ACC112 (cell line): ENCODE results near the gene RAD1.

Experiments
- H2AFZ ChIP-seq: fragments of 200-600 bp; sonication (generic); one replicate; pipeline ENCODE4 v1.6.0; 2017; ENCODE audit warnings: antibody characterized with exemption, low read length; ENCODE audit not compliant: unreplicated experiment
- H3K27ac ChIP-seq: fragments of 200-600 bp; sonication (generic); 2 replicates; pipeline ENCODE4 v1.5.1; 2014; ENCODE audit warnings: low read depth, mild to moderate bottlenecking, antibody characterized with exemption, low read length, moderate library complexity
- H3K27me3 ChIP-seq: fragments of 200-600 bp; sonication (generic); 2 replicates; pipeline ENCODE4 v1.6.1; 2014; ENCODE audit warnings: mild to moderate bottlenecking, antibody characterized with exemption, low read length, moderate library complexity, mixed read lengths; ENCODE audit not compliant: insufficient read depth
- H3K36me3 ChIP-seq: fragments of 200-600 bp; sonication (generic); 2 replicates; pipeline ENCODE4 v1.6.1; 2016; ENCODE audit warnings: mild to moderate bottlenecking, antibody characterized with exemption, low read length, moderate library complexity, mixed read lengths; ENCODE audit not compliant: insufficient read depth
- H3K4me1 ChIP-seq: fragments of 200-600 bp; sonication (generic); one replicate; pipeline ENCODE4 v1.6.1; 2016; ENCODE audit warnings: low read length, mixed read lengths; ENCODE audit not compliant: insufficient read depth, unreplicated experiment, control insufficient read depth
- H3K4me3 ChIP-seq: fragments of 200-600 bp; sonication (generic); 2 replicates; pipeline ENCODE4 v1.5.1; 2014; ENCODE audit warnings: mild to moderate bottlenecking, low read depth, low read length
- H3K79me2 ChIP-seq: fragments of 200-600 bp; sonication (generic); one replicate; pipeline ENCODE4 v1.6.0; 2016; ENCODE audit warnings: low read length; ENCODE audit not compliant: control insufficient read depth, unreplicated experiment, insufficient read depth

Gene RAD1, protein sequence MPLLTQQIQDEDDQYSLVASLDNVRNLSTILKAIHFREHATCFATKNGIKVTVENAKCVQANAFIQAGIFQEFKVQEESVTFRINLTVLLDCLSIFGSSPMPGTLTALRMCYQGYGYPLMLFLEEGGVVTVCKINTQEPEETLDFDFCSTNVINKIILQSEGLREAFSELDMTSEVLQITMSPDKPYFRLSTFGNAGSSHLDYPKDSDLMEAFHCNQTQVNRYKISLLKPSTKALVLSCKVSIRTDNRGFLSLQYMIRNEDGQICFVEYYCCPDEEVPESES

DNA sequence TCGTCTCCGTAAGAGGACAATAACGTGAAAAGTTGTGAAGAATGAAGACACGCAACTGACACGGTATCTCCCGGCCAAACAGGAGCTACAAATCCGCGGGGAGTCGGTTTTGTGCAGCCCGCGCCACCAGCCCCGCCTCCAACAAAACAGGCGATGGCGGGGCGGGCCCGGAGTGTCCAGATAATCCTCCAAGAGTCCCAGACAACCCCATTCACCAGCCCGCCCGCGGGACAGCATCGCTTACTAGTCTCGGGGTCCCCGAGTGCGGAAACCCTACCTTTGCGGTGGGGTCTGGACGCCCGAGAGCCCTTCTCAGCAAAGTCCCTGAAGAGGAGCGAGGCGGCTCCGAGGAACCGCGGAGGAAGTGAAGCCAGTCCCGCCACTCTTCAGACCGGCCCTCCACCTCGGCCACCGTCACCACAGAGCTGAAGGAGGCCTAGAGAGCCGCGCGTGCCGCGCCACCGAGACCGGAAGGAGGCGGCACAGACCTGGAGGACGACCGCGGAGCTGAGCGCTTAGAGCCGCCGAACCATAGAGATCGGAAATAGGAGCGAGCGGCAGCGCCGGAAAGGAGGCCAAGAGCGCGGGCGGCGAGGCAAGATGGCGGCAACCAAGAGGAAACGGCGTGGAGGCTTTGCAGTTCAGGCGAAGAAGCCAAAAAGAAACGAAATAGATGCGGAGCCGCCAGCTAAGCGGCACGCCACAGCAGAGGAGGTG is at the start of gene RAD1, which contains the start of gene BRIX1:
RAD1 (minus strand) TSS at position 366 of the 717 bp plus-strand sequence. CDS start 612 bp downstream, outside the sequence.
BRIX1 (plus strand) TSS at position 573 of the 717 bp plus-strand sequence; CDS start at position 601, 28 bp downstream.
- H3K27ac ChIP-seq: peak within 1 kb of the TSS; percentile 66
- peaks cover 81% of the 10 kb centered on the region for H3K79me2 ChIP-seq
- H2AFZ ChIP-seq: peak within 1 kb of the TSS; percentile 95
- no peaks in the 10 kb centered on the region for H3K27me3 ChIP-seq
- peaks cover 21% of the 10 kb centered on the region for H3K36me3 ChIP-seq
- H3K4me1 ChIP-seq: peaks cover 14% of the 10 kb centered on the region
- peak within 1 kb of the TSS; percentile 84 for H3K4me3 ChIP-seq

DNA sequence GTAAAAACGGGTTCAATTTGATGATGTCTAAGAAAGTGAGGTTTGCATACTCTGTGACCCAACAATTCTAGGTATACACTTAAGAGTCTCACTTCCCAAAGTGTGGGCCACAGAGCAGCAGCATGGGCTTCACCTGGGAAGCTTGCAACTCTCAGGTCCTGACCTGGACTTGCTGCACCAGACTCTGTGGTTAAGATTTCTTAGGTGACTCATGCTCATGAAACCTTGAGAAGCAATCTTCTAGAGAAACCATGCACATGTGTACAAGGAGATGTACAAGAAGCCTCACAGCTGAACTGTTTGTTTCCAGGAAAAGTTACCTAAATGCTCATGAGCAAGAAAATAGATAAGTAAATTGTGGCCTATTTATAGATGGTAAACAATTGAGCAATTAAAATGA is 44.0 kb upstream of the RAD1 start:
- Histone ChIP-seq H3K4me3 (no peak overlapping the region), H3K27ac (no peak overlapping the region), H3K79me2 (no peaks in the 10 kb centered on the region), H3K36me3 (peaks cover 4% of the 10 kb centered on the region; the same call in 1 of the 2 replicates), H3K4me1 (peaks cover 11% of the 10 kb centered on the region), H3K27me3 (no peaks in the 10 kb centered on the region), H2AFZ (no peak overlapping the region)

DNA sequence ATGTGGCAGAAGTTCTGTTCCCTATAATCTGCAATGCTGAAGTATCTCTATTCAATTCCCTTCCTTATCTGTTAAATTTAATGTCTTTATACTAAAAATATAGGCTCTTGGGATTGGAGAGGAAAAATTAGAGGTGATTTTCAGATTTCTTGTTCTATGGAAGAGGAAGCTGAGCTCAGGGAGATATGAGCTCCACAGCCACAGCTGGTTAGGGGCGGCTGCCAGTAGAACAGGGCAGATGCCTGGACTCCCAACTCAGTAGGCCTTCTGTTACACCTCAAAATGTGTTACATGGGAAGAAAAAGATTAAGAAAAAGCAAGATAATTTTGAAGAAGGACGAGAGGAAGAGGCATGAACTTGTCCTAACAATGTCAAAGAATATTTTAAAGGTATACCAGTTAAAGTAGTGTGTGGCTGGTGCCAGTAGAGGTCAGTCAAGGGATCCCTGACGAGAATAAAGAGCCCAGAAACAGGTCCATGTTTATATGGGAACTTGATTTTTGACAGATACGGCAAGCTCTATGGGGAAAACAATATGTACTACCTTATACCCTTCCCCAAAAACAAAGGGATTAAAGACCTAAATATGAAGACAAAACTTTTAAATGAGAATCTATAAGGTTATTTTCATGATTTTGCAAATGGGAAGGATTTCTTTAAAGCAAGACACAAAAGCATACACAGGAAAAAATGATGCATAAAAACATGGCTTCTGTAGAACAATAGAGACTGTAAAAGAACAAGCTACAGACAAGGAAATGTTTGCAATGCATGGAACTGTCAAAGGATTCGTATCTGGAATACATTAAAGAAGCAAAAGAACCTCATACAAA is 42.8 kb upstream of the RAD1 start:
- Histone ChIP-seq H3K36me3 (peaks cover 4% of the 10 kb centered on the region; the same call in 1 of the 2 replicates), H3K4me3 (no peak overlapping the region), H3K27ac (peak overlapping the region; percentile 22; the same call in 1 of the 2 replicates), H3K4me1 (peaks cover 11% of the 10 kb centered on the region), H2AFZ (no peak overlapping the region), H3K27me3 (no peaks in the 10 kb centered on the region), H3K79me2 (no peaks in the 10 kb centered on the region)

DNA sequence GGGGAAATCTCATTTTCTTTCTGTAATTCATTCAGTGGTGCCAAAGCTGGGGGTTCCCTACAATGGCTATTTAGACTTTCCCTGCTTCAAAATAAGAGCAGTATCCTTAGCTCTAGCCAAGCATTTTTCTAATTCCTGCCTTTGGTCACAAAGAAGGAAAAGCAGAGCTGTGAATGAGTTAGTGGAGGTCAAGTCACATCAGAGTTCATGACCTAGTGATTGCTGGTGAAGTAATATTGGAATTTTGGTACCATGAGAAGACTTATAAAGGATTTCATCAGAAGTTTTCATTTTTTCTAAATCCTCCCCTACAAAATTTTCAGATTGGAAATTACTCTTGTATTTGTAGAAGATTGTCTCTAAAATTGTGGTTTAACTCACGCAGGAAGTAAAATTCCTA is 42.0 kb upstream of the RAD1 start:
- H3K4me3 ChIP-seq: no peak overlapping the region
- H3K4me1 ChIP-seq: peaks cover 11% of the 10 kb centered on the region
- no peak overlapping the region for H3K27ac ChIP-seq
- no peaks in the 10 kb centered on the region for H3K27me3 ChIP-seq
- H3K79me2 ChIP-seq: no peaks in the 10 kb centered on the region
- no peak overlapping the region for H2AFZ ChIP-seq
- H3K36me3 ChIP-seq: peaks cover 4% of the 10 kb centered on the region; the same call in 1 of the 2 replicates

DNA sequence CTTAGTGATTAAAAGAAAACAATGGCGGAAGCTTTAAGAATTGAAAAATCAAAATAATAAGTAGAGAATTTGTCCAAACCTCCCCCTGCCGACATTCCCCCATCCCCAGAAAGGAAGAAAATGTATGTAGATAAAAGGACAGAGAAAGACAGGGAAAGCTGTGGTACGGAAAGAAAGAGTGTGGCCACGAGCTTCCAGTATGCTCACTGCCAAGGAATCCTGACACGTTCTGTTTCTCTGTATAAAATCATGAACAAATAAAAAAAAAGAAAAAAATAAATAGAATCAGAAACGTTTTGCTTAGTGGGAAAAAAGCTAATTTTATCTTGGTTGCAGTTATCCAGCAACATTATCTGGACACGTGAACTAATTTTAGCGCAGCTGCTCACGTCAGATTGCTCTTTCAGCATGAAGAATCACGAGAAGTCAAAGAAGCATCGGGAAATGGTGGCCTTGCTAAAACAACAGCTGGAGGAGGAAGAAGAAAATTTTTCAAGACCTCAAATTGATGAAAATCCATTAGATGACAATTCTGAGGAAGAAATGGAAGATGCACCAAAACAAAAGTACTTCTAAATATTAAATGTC is 29.2 kb upstream of the RAD1 start:
- Histone ChIP-seq H3K27me3 (no peaks in the 10 kb centered on the region), H3K27ac (no peak overlapping the region), H3K79me2 (no peaks in the 10 kb centered on the region), H3K4me3 (no peak overlapping the region), H3K36me3 (peaks cover 12% of the 10 kb centered on the region; the same call in 1 of the 2 replicates), H2AFZ (no peak overlapping the region), H3K4me1 (no peaks in the 10 kb centered on the region)

DNA sequence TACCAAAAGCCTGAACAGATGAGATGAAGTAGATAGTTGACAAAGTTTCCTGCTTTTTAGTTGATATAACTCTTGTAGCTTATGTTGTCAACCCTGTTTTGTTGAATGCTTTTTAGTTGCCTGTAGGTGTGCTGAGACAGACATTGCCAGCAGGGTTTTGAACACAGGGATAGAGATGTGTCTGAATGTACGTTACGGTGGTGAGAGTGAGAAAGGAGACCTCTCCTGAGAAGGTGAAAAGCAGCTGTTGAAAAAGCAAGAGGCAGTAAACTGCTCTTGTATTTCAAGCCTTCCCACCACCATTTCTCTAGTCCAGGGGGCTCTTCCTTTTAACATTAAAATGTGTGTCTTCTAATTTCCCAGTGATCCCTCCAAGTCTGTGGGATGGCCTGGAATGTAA is 28.7 kb upstream of the RAD1 start:
- Histone ChIP-seq H3K27me3 (no peaks in the 10 kb centered on the region), H2AFZ (no peak overlapping the region), H3K4me1 (no peaks in the 10 kb centered on the region), H3K4me3 (no peak overlapping the region), H3K36me3 (peaks cover 13% of the 10 kb centered on the region; the same call in 1 of the 2 replicates), H3K27ac (no peak overlapping the region), H3K79me2 (no peaks in the 10 kb centered on the region)

DNA sequence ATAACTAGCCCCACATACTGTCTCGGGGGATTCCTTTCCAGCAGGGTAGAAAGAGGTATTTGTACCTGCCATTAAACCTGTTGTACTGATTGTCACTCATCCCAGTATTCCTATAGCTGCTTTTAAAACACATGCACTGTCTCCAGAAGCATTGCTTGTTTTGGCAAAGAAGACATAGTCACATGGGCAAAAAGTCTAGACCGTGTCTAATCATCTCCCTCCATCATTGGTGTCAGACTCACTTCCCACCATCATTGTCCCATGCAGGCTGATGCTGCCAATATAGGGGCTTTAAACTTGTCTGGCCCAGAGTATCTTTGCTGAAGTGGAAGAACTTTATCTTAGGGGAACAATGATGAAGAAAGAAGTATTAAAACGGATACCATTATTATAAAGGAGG is 26.6 kb upstream of the RAD1 start:
- H3K4me3 ChIP-seq: no peak overlapping the region
- H3K79me2 ChIP-seq: no peaks in the 10 kb centered on the region
- peaks cover 22% of the 10 kb centered on the region for H3K36me3 ChIP-seq
- no peak overlapping the region for H2AFZ ChIP-seq
- H3K27ac ChIP-seq: no peak overlapping the region
- no peaks in the 10 kb centered on the region for H3K4me1 ChIP-seq
- no peaks in the 10 kb centered on the region for H3K27me3 ChIP-seq

DNA sequence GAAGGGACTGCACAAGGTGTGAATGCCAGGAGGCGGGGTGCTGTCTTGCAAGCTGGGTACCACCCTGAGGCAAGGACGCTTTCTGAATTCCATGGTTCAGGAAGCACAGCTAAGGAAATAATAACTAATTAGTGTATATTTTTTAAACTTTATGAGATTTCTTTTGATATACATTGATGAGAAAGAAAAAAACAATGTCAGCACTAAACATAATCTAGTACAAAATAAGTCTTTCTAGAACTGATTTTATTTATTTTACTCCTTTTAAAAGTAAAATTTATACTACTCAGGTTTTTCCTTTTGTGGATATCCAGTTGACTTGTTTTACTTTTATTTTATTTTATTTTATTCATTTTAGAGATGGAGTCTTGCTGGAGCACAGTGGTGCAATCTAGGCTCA is 17.6 kb upstream of the RAD1 start:
- Histone ChIP-seq H3K36me3 (peaks cover 11% of the 10 kb centered on the region; the same call in 1 of the 2 replicates), H3K79me2 (peaks cover 44% of the 10 kb centered on the region), H3K4me3 (no peak overlapping the region), H2AFZ (no peak overlapping the region), H3K27ac (no peak overlapping the region), H3K27me3 (no peaks in the 10 kb centered on the region), H3K4me1 (peaks cover 5% of the 10 kb centered on the region)

DNA sequence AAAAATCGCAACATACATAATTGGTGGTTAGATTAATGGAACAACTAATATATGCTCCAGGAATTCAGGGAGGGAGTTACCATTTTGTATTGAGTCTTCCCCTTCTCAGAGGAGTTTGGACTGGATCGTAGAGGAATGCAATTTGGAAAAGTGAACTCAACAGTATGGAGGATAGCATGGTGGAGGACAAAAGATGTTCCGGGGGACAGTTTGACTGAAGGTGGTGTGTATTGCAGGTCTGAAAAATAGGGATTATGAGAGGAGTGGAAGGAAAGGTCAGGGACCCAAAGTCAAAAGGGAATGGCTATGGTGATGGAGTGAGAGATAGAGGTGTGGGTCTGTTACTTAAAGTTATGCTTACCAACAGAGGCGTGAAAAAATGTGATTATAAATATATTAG is 15.6 kb upstream of the RAD1 start:
- H3K27ac ChIP-seq: peak overlapping the region; percentile 51
- H3K27me3 ChIP-seq: no peaks in the 10 kb centered on the region
- H3K4me3 ChIP-seq: peak overlapping the region; percentile 84
- peaks cover 5% of the 10 kb centered on the region for H3K4me1 ChIP-seq
- H2AFZ ChIP-seq: peak overlapping the region; percentile 67
- peaks cover 15% of the 10 kb centered on the region; the same call in 1 of the 2 replicates for H3K36me3 ChIP-seq
- peaks cover 44% of the 10 kb centered on the region for H3K79me2 ChIP-seq

DNA sequence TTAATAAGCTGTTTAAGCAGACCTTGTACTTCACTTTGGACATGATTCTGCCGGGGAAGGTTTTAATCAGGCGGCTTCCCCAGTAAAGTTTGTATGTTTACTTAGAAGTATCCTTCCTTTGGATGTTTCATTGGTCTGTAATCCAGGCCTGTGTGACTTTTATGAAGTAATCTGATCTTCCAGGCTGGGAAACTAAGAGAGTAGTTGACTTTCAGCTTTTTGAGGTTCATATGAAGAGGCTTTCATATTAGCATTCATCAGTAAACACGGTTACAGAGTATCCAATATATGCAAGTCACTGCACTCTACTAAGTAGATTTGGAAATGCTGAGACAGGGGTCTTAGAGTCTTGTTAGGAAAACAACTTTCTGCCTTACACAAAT is 15.1 kb upstream of the RAD1 start:
- Histone ChIP-seq H3K36me3 (peaks cover 14% of the 10 kb centered on the region), H3K4me1 (peaks cover 5% of the 10 kb centered on the region), H3K27me3 (no peaks in the 10 kb centered on the region), H2AFZ (peak overlapping the region; percentile 67), H3K79me2 (peaks cover 44% of the 10 kb centered on the region), H3K4me3 (peak overlapping the region; percentile 84), H3K27ac (peak overlapping the region; percentile 51)
